CD4-positive, CD25-positive, alpha-beta regulatory T cell (primary cell): ENCODE results near the gene DRD1. TPM values are rescaled to one million over a fixed set of nuclear protein-coding genes. Genes with fewer than 3 reads are reported as not detected.

Experiments
- ATAC-seq, 2 donors: fragments of 150-1000 bp; cut with Tn5 transposase; one replicate each; pipeline ENCODE4 v1.10.0; 2021; ENCODE audit warnings: low read depth in 2 of 2, moderate number of reproducible peaks in 2 of 2, moderate library complexity in 1 of 2
- DNase-seq, 3 donors: peaks; one replicate each; pipeline versions ENCODE4 v3.0.0 to v3.0.0-alpha.2; 2012 to 2022; ENCODE audit warnings: mixed read lengths in 1 of 3
- H3K27ac ChIP-seq: one replicate; pipeline ENCODE4 v1.7.0; 2013; ENCODE audit warnings: mild to moderate bottlenecking, low read length; ENCODE audit not compliant: insufficient read depth, poor library complexity, severe bottlenecking
- H3K27me3 ChIP-seq: one replicate; pipeline ENCODE4 v1.7.0; 2013; ENCODE audit warnings: low read length; ENCODE audit not compliant: control insufficient read depth, insufficient read depth
- H3K36me3 ChIP-seq: one replicate; pipeline ENCODE4 v1.7.0; 2013; ENCODE audit warnings: mild to moderate bottlenecking, low read length, moderate library complexity; ENCODE audit not compliant: control insufficient read depth, insufficient read depth
- H3K4me1 ChIP-seq: 2 replicates; pipeline ENCODE4 v1.7.0; 2013; ENCODE audit warnings: mild to moderate bottlenecking, low read length; ENCODE audit not compliant: insufficient read depth, control insufficient read depth, poor library complexity, severe bottlenecking
- H3K4me3 ChIP-seq: one replicate; pipeline ENCODE4 v1.7.0; 2013; ENCODE audit warnings: low read depth, mild to moderate bottlenecking, low read length, moderate library complexity
- H3K9me3 ChIP-seq, 2 experiments: 1 replicate in 1 of 2; 2 replicates in 1 of 2; pipeline ENCODE4 v1.7.0; 2013; ENCODE audit warnings: low read length in 2 of 2, mild to moderate bottlenecking in 1 of 2, moderate library complexity in 1 of 2; ENCODE audit not compliant: control insufficient read depth in 2 of 2
- H3K27ac Mint-ChIP-seq, 3 donors: one replicate each; pipeline ENCODE4 v1.8.0; 2020 to 2022; ENCODE audit warnings: mild to moderate bottlenecking in 3 of 3, mixed read lengths in 3 of 3, moderate library complexity in 2 of 3
- H3K27me3 Mint-ChIP-seq: one replicate; pipeline ENCODE4 v1.8.0; 2022; ENCODE audit warnings: mild to moderate bottlenecking, mixed read lengths
- H3K36me3 Mint-ChIP-seq: one replicate; pipeline ENCODE4 v1.8.0; 2020; ENCODE audit warnings: mixed read lengths
- H3K4me1 Mint-ChIP-seq, 4 donors: one replicate each; pipeline ENCODE4 v1.8.0; 2020 to 2022; ENCODE audit warnings: mixed read lengths in 4 of 4, mild to moderate bottlenecking in 1 of 4
- H3K4me3 Mint-ChIP-seq, 4 donors: one replicate each; pipeline ENCODE4 v1.8.0; 2020 to 2022; ENCODE audit warnings: mild to moderate bottlenecking in 4 of 4, mixed read lengths in 4 of 4, moderate library complexity in 3 of 4
- H3K9me3 Mint-ChIP-seq, 7 donors: one replicate each; pipeline ENCODE4 v1.8.0; 2020 to 2022; ENCODE audit warnings: mixed read lengths in 7 of 7, mild to moderate bottlenecking in 3 of 7, moderate library complexity in 2 of 7
- polyA plus RNA-seq, 4 donors: library from polyadenylated mRNA; unstranded; fragments of 300-500 nt; fragmentation: Illumina TruSeq; gene quantifications; one replicate each; pipeline ENCODE4 v1.2.3, GENCODE V29; 2021
- total RNA-seq: library from RNA; stranded (reverse); gene quantifications from one replicate; pipeline ENCODE4 v1.2.3, GENCODE V29; 2022

Gene DRD1
- total and polyA plus RNA-seq, 5 donors from 2014 or later, result not detected

DNA sequence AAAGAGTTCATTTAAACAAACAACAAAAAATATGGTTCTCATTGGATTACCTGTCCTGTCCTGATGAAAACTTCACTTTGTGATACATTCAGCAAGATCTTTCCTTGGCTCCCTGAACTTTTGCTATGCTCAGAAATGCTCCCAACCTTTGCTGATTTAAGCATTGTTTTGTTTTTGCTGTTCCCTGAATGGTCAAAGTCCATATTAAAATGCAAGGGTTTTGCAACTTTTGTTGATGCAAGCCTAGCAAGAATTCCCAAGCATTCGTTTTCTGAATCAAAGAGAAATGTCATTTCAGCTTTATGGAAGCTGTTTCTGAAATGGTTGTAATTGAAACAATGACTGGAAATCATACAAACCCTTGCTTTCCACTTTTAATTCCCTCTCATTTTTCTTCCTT, 31.3 kb upstream of the DRD1 start:
- ATAC-seq (no peak), DNase-seq (no peak)
- no peaks in the 10 kb centered on the region for H3K27me3 ChIP-seq
- Mint-ChIP-seq H3K4me3 (peak overlapping the region in 1 of 4 donors; percentile 96), H3K27ac (peak overlapping the region in 1 of 3 donors; percentile 11), H3K4me1 (peaks cover under 1 to 21% (median 15%) of the 10 kb centered on the region in 4 donors), H3K27me3 (peaks cover 14% of the 10 kb centered on the region), H3K9me3 (peaks cover 0 to 2% (median 0%) of the 10 kb centered on the region in 7 donors), H3K36me3 (no peaks in the 10 kb centered on the region)
- H3K27ac ChIP-seq, result no peak overlapping the region
- H3K9me3 ChIP-seq, result no peaks in the 10 kb centered on the region
- H3K4me1 ChIP-seq, result peaks cover 12% of the 10 kb centered on the region
- H3K36me3 ChIP-seq, result no peaks in the 10 kb centered on the region
- no peak overlapping the region for H3K4me3 ChIP-seq

DNA sequence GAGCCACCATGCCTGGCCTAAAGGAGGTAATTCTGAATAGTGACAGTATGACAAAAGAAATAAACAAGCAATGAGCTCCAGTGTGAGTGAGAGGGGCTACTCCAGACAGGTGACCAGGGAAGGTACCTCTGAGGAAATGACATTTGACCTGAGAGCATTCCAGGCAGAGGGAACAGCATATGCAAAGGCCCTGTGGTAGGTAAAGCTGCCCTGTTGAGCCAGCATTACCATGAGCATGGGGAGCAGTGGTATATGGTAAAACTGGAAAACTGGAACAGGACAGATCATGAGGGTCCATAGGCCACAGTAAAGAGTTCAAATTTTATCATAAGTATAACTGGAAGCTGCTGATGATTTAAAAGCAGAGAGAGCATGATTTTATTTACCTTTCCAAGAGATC, 28.4 kb upstream of the DRD1 start:
- H3K4me1 ChIP-seq, result no peaks in the 10 kb centered on the region
- no peak for DNase-seq
- Mint-ChIP-seq H3K9me3 (peaks cover 0 to 1% (median 0%) of the 10 kb centered on the region in 7 donors), H3K4me3 (no peak overlapping the region), H3K4me1 (peaks cover 0 to 7% (median 0%) of the 10 kb centered on the region in 4 donors), H3K27ac (no peak overlapping the region), H3K36me3 (no peaks in the 10 kb centered on the region), H3K27me3 (peaks cover 27% of the 10 kb centered on the region)
- no peaks in the 10 kb centered on the region for H3K36me3 ChIP-seq
- no peaks in the 10 kb centered on the region for H3K27me3 ChIP-seq
- ATAC-seq, result no peak
- no peak overlapping the region for H3K4me3 ChIP-seq
- no peak overlapping the region for H3K27ac ChIP-seq
- no peaks in the 10 kb centered on the region for H3K9me3 ChIP-seq

DNA sequence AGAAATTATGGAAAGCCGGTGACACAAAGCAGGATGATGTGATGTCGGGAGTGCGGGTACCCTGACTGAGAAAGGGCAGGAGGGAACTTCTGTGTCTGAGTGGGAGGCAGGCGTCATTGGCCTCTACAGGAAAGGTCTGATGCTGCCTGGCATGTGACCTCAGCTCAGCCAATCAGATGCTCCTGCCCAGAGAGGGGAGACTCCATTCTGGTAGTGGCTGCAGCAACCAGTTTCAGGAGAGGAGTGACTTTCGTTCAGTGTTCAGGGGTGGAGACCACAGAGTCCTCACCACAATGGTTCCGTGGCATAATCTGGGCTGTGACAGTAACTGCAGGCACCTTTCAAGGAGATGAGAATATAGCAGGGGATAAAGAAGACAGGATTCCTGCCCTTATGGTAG, 27.6 kb upstream of the DRD1 start:
- Histone ChIP-seq H3K27me3 (peaks cover 2% of the 10 kb centered on the region), H3K4me3 (no peak overlapping the region), H3K36me3 (no peaks in the 10 kb centered on the region), H3K9me3 (no peaks in the 10 kb centered on the region), H3K4me1 (no peaks in the 10 kb centered on the region), H3K27ac (no peak overlapping the region)
- ATAC-seq, result no peak
- H3K4me1 Mint-ChIP-seq, result peaks cover 0 to 6% (median 0%) of the 10 kb centered on the region in 4 donors
- H3K27ac Mint-ChIP-seq, result no peak overlapping the region
- H3K9me3 Mint-ChIP-seq, result peaks cover 0 to 1% (median 0%) of the 10 kb centered on the region in 7 donors
- H3K36me3 Mint-ChIP-seq, result no peaks in the 10 kb centered on the region
- no peak overlapping the region for H3K4me3 Mint-ChIP-seq
- H3K27me3 Mint-ChIP-seq, result peaks cover 32% of the 10 kb centered on the region
- DNase-seq, result peak in 1 of 3 donors; percentile 28

DNA sequence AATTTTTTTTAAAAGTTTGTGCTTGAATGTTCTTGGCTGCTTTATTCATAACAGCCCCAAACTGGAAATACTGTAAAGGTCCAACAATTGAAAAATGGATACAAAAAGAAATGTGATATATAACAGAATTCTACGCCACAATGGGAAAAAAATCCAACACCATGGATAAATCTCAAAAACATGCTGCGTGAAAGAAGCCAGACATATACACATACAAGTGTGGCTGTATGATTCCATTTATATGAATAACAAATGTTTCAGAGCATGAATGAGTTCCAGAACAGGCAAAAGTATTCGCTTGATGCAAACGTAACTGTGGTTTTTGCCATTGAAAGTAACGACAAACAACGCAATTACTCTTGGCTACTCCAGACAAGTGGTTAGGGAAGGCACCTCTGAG, 27.2 kb upstream of the DRD1 start:
- Mint-ChIP-seq H3K36me3 (no peaks in the 10 kb centered on the region), H3K27me3 (peaks cover 32% of the 10 kb centered on the region), H3K4me1 (peaks cover 0 to 2% (median 0%) of the 10 kb centered on the region in 4 donors), H3K27ac (no peak overlapping the region), H3K9me3 (peaks cover 0 to 1% (median 0%) of the 10 kb centered on the region in 7 donors), H3K4me3 (no peak overlapping the region)
- peaks cover 2% of the 10 kb centered on the region for H3K27me3 ChIP-seq
- no peak for ATAC-seq
- H3K27ac ChIP-seq, result no peak overlapping the region
- no peak overlapping the region for H3K4me3 ChIP-seq
- no peaks in the 10 kb centered on the region for H3K36me3 ChIP-seq
- no peaks in the 10 kb centered on the region for H3K9me3 ChIP-seq
- no peaks in the 10 kb centered on the region for H3K4me1 ChIP-seq
- DNase-seq, result no peak

DNA sequence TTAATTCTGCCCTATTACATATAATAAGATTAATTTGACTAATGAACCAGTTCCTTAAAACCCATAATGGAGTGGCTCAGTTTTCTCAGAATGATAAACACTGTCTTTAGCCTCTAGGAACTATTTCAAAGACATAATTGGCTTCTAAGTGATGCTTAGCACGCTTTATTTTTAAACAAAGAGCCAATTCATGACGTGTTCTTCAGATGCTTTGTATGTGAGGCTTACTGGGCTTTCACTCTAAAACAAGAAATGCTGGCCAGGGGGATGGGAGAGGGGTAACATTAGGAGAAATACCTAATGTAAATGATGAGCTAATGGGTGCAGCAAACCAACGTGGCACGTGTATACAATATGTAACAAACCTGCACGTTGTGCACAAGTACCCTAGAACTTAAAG, 26.8 kb upstream of the DRD1 start:
- no peak for ATAC-seq
- peaks cover 32% of the 10 kb centered on the region for H3K27me3 Mint-ChIP-seq

DNA sequence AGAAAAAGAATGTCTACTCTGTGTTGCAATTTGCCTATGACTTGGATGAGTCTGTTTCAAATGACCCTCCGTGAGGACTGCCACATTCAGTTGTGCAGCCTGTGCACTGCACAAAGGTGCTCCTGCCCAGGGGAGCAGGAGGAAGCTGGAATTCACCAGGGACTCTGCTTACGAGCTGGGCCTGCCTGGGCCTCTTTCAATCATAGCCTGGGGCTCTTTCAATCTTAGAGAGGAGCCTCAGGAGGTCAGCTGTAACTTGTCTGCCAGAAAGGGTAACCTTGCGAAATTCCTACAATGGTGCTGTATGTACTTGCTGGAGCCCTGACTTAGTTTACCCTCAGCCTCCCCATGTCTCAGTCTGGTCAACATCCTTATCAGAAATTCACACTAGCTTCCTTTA, 25.9 kb upstream of the DRD1 start:
- Histone ChIP-seq H3K9me3 (no peaks in the 10 kb centered on the region), H3K4me3 (no peak overlapping the region), H3K36me3 (no peaks in the 10 kb centered on the region), H3K4me1 (no peaks in the 10 kb centered on the region), H3K27me3 (peaks cover 2% of the 10 kb centered on the region), H3K27ac (no peak overlapping the region)
- peaks cover 37% of the 10 kb centered on the region for H3K27me3 Mint-ChIP-seq
- no peak for DNase-seq
- no peak for ATAC-seq
- peaks cover 0 to 6% (median 2%) of the 10 kb centered on the region in 4 donors for H3K4me1 Mint-ChIP-seq
- H3K9me3 Mint-ChIP-seq, result peaks cover 0 to 1% (median 0%) of the 10 kb centered on the region in 7 donors
- no peaks in the 10 kb centered on the region for H3K36me3 Mint-ChIP-seq
- no peak overlapping the region for H3K4me3 Mint-ChIP-seq
- H3K27ac Mint-ChIP-seq, result no peak overlapping the region

More for the DNA sequence above, 26.8 kb upstream of the DRD1 start:
- H3K9me3 ChIP-seq, result no peaks in the 10 kb centered on the region
- Mint-ChIP-seq H3K36me3 (no peaks in the 10 kb centered on the region), H3K27ac (no peak overlapping the region), H3K4me3 (no peak overlapping the region), H3K9me3 (peaks cover 0 to 1% (median 0%) of the 10 kb centered on the region in 7 donors), H3K4me1 (peaks cover 0 to 3% (median under 1%) of the 10 kb centered on the region in 4 donors)
- H3K36me3 ChIP-seq, result no peaks in the 10 kb centered on the region
- H3K4me3 ChIP-seq, result no peak overlapping the region
- peaks cover 2% of the 10 kb centered on the region for H3K27me3 ChIP-seq
- H3K4me1 ChIP-seq, result no peaks in the 10 kb centered on the region
- no peak for DNase-seq
- H3K27ac ChIP-seq, result no peak overlapping the region

DNA sequence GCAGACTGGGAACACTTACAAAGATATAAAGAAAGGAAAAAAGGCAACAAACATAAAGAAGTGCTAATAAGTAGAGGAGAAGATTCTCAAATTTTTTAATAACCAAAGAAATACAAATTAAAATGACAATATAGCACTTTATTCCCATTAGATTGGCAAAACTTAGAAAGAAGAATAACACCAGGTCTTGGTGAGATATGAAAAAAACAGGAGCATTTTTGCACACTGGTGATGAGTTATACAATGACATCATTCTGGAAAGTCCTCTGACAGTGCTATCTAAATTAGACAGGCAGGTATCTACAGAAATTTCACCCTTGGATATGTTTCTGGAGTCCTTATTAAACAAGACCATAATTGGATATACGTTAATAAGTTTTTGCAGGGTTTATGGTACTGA, 24.9 kb upstream of the DRD1 start:
- Mint-ChIP-seq H3K27me3 (peaks cover 35% of the 10 kb centered on the region), H3K36me3 (no peaks in the 10 kb centered on the region), H3K4me1 (peaks cover 5 to 12% (median 8%) of the 10 kb centered on the region in 4 donors), H3K9me3 (peaks cover 0 to 1% (median 0%) of the 10 kb centered on the region in 7 donors), H3K27ac (no peak overlapping the region), H3K4me3 (no peak overlapping the region)
- Histone ChIP-seq H3K9me3 (no peaks in the 10 kb centered on the region), H3K27me3 (peaks cover 2% of the 10 kb centered on the region), H3K36me3 (no peaks in the 10 kb centered on the region), H3K4me3 (no peak overlapping the region), H3K27ac (no peak overlapping the region), H3K4me1 (no peaks in the 10 kb centered on the region)
- no peak for ATAC-seq
- no peak for DNase-seq

DNA sequence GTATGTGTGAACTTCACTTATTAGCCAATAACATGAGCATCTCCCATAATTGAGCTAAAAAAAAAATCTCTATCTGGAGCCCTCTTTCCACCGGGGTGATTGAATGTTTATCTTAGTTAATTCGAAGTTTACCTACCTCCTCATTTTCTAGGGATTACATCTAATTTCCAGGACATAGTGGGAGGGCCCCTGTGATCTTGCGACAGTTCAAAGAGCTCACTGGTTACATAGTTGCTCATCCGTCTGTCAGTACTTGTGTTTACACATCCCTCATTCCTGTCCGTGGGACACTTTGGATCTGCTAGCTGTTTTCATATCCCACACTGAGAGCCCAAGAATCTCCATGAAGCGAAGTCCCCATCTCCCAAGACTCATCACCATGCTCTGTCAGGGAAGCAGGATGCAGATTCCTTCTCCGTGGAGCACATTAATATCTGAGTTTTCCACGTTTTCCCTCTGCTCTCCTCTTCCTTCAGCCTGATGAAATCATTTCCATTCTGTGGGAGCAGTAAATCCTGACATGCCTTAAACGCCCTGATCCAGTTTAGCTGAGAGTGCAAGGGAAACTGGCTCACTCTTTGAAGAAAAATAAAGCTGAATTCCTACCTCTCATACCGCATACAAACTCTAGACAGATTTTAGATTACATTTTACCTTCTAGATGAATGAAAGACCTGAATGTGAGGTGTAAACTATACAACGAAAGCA, 24.2 kb upstream of the DRD1 start:
- Mint-ChIP-seq H3K4me3 (no peak overlapping the region), H3K4me1 (peaks cover 5 to 14% (median 8%) of the 10 kb centered on the region in 4 donors), H3K27ac (no peak overlapping the region), H3K27me3 (peaks cover 35% of the 10 kb centered on the region), H3K9me3 (peaks cover 0 to 1% (median 0%) of the 10 kb centered on the region in 7 donors), H3K36me3 (no peaks in the 10 kb centered on the region)
- H3K4me1 ChIP-seq, result no peaks in the 10 kb centered on the region
- DNase-seq (no peak), ATAC-seq (no peak)
- no peak overlapping the region for H3K27ac ChIP-seq
- no peak overlapping the region for H3K4me3 ChIP-seq
- H3K27me3 ChIP-seq, result peaks cover 2% of the 10 kb centered on the region
- no peaks in the 10 kb centered on the region for H3K9me3 ChIP-seq
- no peaks in the 10 kb centered on the region for H3K36me3 ChIP-seq
